Activated naive CD4-positive, alpha-beta T cell treated with anti-CD3 and anti-CD28 coated beads, Interleukin-2, amount 50 U/mL, for 24 hours (primary cell): ENCODE data around the gene BUB1B.
"Not testable (repeated sequence)": the region's sequence is repeated elsewhere in the genome, so short reads cannot be mapped to it uniquely, and the experiment has no call there.

Experiments used
- H3K27ac Mint-ChIP-seq: one replicate; pipeline ENCODE4 v1.8.0; 2021; ENCODE audit warnings: mild to moderate bottlenecking, mixed read lengths
- H3K27me3 Mint-ChIP-seq: one replicate; pipeline ENCODE4 v1.8.0; 2021; ENCODE audit warnings: mixed read lengths
- H3K36me3 Mint-ChIP-seq: one replicate; pipeline ENCODE4 v1.8.0; 2021; ENCODE audit warnings: mixed read lengths
- H3K4me1 Mint-ChIP-seq: one replicate; pipeline ENCODE4 v1.8.0; 2021; ENCODE audit warnings: mixed read lengths
- H3K4me3 Mint-ChIP-seq: one replicate; pipeline ENCODE4 v1.8.0; 2021; ENCODE audit warnings: mild to moderate bottlenecking, mixed read lengths
- H3K9me3 Mint-ChIP-seq: one replicate; pipeline ENCODE4 v1.8.0; 2021; ENCODE audit warnings: mixed read lengths

Gene BUB1B

GRCh38 chr15:40160689-40161688 is at the start of gene BUB1B:
Gene BUB1B (plus strand): TSS chr15:40161069. CDS start chr15:40161221, 152 bp downstream.
- H3K4me1 Mint-ChIP-seq: no peaks in the 10 kb centered on the region
- no peak within 1 kb of the TSS for H3K27ac Mint-ChIP-seq
- H3K36me3 Mint-ChIP-seq: no peaks in the 10 kb centered on the region
- H3K4me3 Mint-ChIP-seq: no peak within 1 kb of the TSS
- H3K9me3 Mint-ChIP-seq: no peaks in the 10 kb centered on the region
- H3K27me3 Mint-ChIP-seq: no peaks in the 10 kb centered on the region

GRCh38 chr15:40111888-40112287 is 49.0 kb upstream of the BUB1B start:
- Mint-ChIP-seq H3K36me3 (no peaks in the 10 kb centered on the region), H3K9me3 (no peaks in the 10 kb centered on the region), H3K4me1 (peaks cover 37% of the 10 kb centered on the region), H3K4me3 (no peak overlapping the region), H3K27ac (no peak overlapping the region), H3K27me3 (no peaks in the 10 kb centered on the region)

GRCh38 chr15:40112789-40113188 is 48.1 kb upstream of the BUB1B start:
- H3K4me1 Mint-ChIP-seq: peaks cover 30% of the 10 kb centered on the region
- H3K36me3 Mint-ChIP-seq: no peaks in the 10 kb centered on the region
- H3K9me3 Mint-ChIP-seq: no peaks in the 10 kb centered on the region
- H3K4me3 Mint-ChIP-seq: no peak overlapping the region
- H3K27ac Mint-ChIP-seq: peak overlapping the region; percentile 36
- no peaks in the 10 kb centered on the region for H3K27me3 Mint-ChIP-seq

- no peaks in the 10 kb centered on the region for H3K9me3 Mint-ChIP-seq
- peaks cover 21% of the 10 kb centered on the region for H3K4me1 Mint-ChIP-seq
- H3K36me3 Mint-ChIP-seq: no peaks in the 10 kb centered on the region
- no peak overlapping the region for H3K27ac Mint-ChIP-seq
- no peak overlapping the region for H3K4me3 Mint-ChIP-seq
- no peaks in the 10 kb centered on the region for H3K27me3 Mint-ChIP-seq
Observed at GRCh38 chr15:40114218-40114617, 46.7 kb upstream of the BUB1B start.

- not testable (repeated sequence) for H3K36me3 Mint-ChIP-seq, H3K27ac Mint-ChIP-seq, H3K27me3 Mint-ChIP-seq, H3K9me3 Mint-ChIP-seq, H3K4me3 Mint-ChIP-seq
- H3K4me1 Mint-ChIP-seq: peaks cover 16% of the 10 kb centered on the region
Observed at GRCh38 chr15:40115106-40115505, 45.8 kb upstream of the BUB1B start.

GRCh38 chr15:40115670-40116093 is 45.2 kb upstream of the BUB1B start:
- Mint-ChIP-seq H3K4me3 (no peak overlapping the region), H3K4me1 (peaks cover 16% of the 10 kb centered on the region), H3K36me3 (no peaks in the 10 kb centered on the region), H3K27ac (no peak overlapping the region), H3K9me3 (no peaks in the 10 kb centered on the region), H3K27me3 (no peaks in the 10 kb centered on the region)

GRCh38 chr15:40118473-40118872 is 42.4 kb upstream of the BUB1B start:
- H3K36me3 Mint-ChIP-seq: no peaks in the 10 kb centered on the region
- H3K9me3 Mint-ChIP-seq: no peaks in the 10 kb centered on the region
- H3K4me3 Mint-ChIP-seq: no peak overlapping the region
- H3K27me3 Mint-ChIP-seq: no peaks in the 10 kb centered on the region
- peaks cover 16% of the 10 kb centered on the region for H3K4me1 Mint-ChIP-seq
- H3K27ac Mint-ChIP-seq: no peak overlapping the region

GRCh38 chr15:40121911-40122638 is 38.8 kb upstream of the BUB1B start:
- Mint-ChIP-seq H3K4me1 (no peaks in the 10 kb centered on the region), H3K27me3 (no peaks in the 10 kb centered on the region), H3K4me3 (no peak overlapping the region), H3K27ac (no peak overlapping the region), H3K9me3 (no peaks in the 10 kb centered on the region), H3K36me3 (no peaks in the 10 kb centered on the region)

GRCh38 chr15:40122989-40123388 is 37.9 kb upstream of the BUB1B start:
- not testable (repeated sequence) for H3K4me3 Mint-ChIP-seq, H3K27me3 Mint-ChIP-seq, H3K9me3 Mint-ChIP-seq, H3K36me3 Mint-ChIP-seq, H3K4me1 Mint-ChIP-seq, H3K27ac Mint-ChIP-seq

- not testable (repeated sequence) for H3K9me3 Mint-ChIP-seq, H3K36me3 Mint-ChIP-seq, H3K27me3 Mint-ChIP-seq, H3K4me3 Mint-ChIP-seq, H3K27ac Mint-ChIP-seq, H3K4me1 Mint-ChIP-seq
Observed at GRCh38 chr15:40123863-40124262, 37.0 kb upstream of the BUB1B start.

- not testable (repeated sequence) for H3K9me3 Mint-ChIP-seq, H3K27me3 Mint-ChIP-seq, H3K36me3 Mint-ChIP-seq, H3K4me1 Mint-ChIP-seq, H3K4me3 Mint-ChIP-seq, H3K27ac Mint-ChIP-seq
Observed at GRCh38 chr15:40124333-40124732, 36.5 kb upstream of the BUB1B start.

- H3K4me1 Mint-ChIP-seq, H3K9me3 Mint-ChIP-seq, H3K27me3 Mint-ChIP-seq, H3K27ac Mint-ChIP-seq, H3K4me3 Mint-ChIP-seq, H3K36me3 Mint-ChIP-seq: not testable (repeated sequence)
Observed at GRCh38 chr15:40124807-40125285, 36.0 kb upstream of the BUB1B start.

- no peak overlapping the region for H3K4me3 Mint-ChIP-seq
- H3K27ac Mint-ChIP-seq: no peak overlapping the region
- no peaks in the 10 kb centered on the region for H3K36me3 Mint-ChIP-seq
Observed at GRCh38 chr15:40125950-40126349, 34.9 kb upstream of the BUB1B start.

GRCh38 chr15:40128766-40129660 is 31.9 kb upstream of the BUB1B start:
- H3K36me3 Mint-ChIP-seq: no peaks in the 10 kb centered on the region
- no peaks in the 10 kb centered on the region for H3K27me3 Mint-ChIP-seq
- no peaks in the 10 kb centered on the region for H3K4me1 Mint-ChIP-seq

More at GRCh38 chr15:40125950-40126349, 34.9 kb upstream of the BUB1B start:
- H3K4me1 Mint-ChIP-seq: no peaks in the 10 kb centered on the region
- H3K9me3 Mint-ChIP-seq: no peaks in the 10 kb centered on the region
- no peaks in the 10 kb centered on the region for H3K27me3 Mint-ChIP-seq

GRCh38 chr15:40130118-40130517 is 30.8 kb upstream of the BUB1B start:
- Mint-ChIP-seq H3K36me3 (no peaks in the 10 kb centered on the region), H3K4me3 (no peak overlapping the region)

More at GRCh38 chr15:40128766-40129660, 31.9 kb upstream of the BUB1B start:
- H3K9me3 Mint-ChIP-seq: no peaks in the 10 kb centered on the region
- no peak overlapping the region for H3K4me3 Mint-ChIP-seq
- H3K27ac Mint-ChIP-seq: peak overlapping the region; percentile 68

More at GRCh38 chr15:40130118-40130517, 30.8 kb upstream of the BUB1B start:
- Mint-ChIP-seq H3K9me3 (no peaks in the 10 kb centered on the region), H3K27me3 (no peaks in the 10 kb centered on the region), H3K27ac (no peak overlapping the region), H3K4me1 (no peaks in the 10 kb centered on the region)
